Daoy (cell line): ENCODE data around the gene GPR4. TPM values are rescaled to one million over a fixed set of nuclear protein-coding genes. Genes with fewer than 3 reads are reported as not detected.
"Not testable (repeated sequence)": the region's sequence is repeated elsewhere in the genome, so short reads cannot be mapped to it uniquely, and the experiment has no call there.

Source experiments
- DNase-seq: peaks from one replicate; pipeline ENCODE4 v3.0.0-alpha.2; 2015; ENCODE audit warnings: low read depth
- total RNA-seq: library from RNA; depleted of rRNA; stranded (reverse); fragments of >200 nt; shearing (Covaris generic); gene quantifications from 2 replicates; pipeline ENCODE4 v1.2.3, GENCODE V29; 2014

Gene GPR4
- total RNA-seq, 1 experiment from 2014 or later = not detected

DNA sequence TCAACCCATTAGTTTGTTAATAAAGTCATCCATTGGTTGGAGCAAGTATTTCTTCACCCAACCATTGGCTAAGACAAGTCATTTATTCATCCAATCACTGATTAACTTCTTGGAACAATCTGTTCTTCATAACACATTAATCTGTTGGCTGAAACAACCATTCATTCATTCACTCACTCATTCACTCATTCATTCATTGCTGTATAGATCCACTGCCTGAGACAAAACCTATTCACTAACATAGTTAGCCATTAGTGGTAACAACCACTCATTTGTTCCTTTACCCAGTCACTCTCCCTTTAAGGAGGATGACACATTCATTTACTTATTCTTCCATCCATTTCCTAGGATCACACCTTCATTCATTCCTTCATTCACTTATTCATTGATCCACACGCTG is 22.0 kb upstream of the GPR4 start:
- DNase-seq = no peak

DNA sequence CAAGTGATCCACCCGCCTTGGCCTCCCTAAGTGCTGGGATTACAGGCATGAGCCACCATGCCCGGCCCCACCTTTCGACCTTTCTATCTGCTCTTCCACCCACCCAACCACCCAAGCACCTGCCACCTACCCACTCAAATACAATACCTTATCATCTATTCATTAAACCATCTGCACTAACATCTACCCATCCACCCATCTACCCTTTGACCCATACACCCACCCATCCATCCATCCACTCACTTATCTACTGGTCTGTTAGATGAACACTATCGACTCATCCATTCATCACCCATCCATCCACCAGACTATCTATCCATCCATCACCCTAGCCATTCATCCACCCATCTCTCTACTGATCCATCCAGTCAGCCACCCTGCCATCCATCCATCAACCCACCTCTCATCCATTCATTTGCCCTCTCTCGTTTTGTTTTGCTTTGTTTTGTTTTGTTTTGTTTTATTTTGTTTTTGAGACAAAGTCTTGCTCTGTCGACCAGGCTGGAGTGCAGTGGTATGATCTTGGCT is 20.0 kb upstream of the GPR4 start:
- DNase-seq = no peak

DNA sequence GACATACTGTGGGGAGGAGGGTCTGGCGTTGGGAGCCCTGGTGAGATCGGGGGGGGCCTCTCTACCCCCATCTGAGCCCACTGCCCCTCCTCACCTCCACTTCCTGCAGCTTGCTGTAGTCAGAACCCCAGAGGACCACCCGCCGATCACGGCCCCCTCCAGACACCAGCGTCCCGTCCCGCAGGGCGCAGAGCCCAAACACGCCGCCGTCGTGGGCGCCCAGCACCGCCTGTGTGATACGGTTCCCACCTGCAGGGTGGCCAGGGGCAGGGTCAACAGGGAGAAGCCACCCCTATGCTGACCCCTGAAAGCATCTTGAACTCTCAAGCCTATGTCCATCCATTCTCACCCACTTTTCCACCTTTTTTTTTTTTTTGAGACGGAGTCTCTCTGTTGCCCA is 19.4 kb upstream of the GPR4 start:
- DNase-seq = no peak

- no peak for DNase-seq
Measured at GRCh38 chr19:45616704-45617017, 14.6 kb upstream of the GPR4 start.

- DNase-seq = peak; percentile 92
Measured at GRCh38 chr19:45615795-45616703, 14.0 kb upstream of the GPR4 start.

GRCh38 chr19:45615056-45615455 is 13.0 kb upstream of the GPR4 start:
- DNase-seq = not testable (repeated sequence)

DNA sequence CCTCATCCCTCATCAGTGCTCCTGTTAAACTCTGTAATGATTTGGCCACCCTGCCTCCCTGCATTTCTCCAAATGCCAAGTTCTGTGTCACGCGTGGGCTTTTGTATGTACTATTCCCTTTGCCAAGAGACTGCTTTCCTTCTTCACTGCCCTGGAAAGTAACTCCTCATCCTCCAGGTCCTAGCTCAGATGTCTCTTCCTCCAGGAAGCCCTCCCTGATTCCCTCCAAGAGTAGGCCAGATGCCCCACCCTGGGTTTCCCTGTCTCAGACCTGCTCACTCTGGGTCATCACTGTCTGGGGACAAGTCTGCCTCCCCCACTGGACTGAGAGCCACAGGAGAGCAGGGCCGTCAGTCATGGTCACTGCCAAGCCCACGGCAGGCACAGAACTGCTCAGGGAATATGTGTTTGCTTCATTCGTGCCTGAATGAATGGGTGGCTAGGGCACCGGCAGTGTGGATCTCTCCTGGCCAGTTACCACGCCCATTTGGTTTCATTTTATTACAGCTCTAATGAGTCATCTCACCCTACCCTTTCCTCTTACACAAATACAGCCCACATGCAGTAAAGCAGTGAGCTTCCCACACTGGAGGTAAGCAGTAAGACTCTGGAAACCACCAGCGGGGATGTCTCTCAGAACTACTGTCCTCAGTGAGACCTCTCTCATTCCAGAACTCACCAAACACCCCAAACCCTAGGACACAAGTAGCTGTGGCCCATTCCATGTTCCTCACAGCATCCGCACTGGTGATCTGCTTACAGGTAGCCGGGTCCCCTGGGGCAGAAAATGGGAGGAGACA is 12.1 kb upstream of the GPR4 start:
- DNase-seq = peak; percentile 94

DNA sequence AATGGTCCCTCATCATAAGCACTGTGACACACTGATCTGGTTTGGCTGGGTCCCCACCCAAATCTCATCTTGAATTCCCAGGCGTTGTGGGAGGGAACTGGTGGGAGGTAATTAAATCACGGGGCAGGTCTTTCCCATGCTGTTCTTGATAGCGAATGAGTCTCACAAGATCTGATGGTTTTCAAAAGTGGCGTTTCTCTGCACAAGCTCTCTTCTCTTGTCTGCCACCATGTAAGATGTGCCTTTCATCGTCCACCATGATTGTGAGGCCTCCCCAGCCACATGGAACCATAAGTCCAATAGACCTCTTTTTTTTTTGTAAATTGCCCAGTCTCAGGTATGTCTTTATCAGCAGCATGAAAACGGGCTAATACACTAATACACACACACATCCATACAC is 6.9 kb upstream of the GPR4 start:
- DNase-seq = no peak

GRCh38 chr19:45607071-45608029 is 5.3 kb upstream of the GPR4 start:
- peak; percentile 77 for DNase-seq

DNA sequence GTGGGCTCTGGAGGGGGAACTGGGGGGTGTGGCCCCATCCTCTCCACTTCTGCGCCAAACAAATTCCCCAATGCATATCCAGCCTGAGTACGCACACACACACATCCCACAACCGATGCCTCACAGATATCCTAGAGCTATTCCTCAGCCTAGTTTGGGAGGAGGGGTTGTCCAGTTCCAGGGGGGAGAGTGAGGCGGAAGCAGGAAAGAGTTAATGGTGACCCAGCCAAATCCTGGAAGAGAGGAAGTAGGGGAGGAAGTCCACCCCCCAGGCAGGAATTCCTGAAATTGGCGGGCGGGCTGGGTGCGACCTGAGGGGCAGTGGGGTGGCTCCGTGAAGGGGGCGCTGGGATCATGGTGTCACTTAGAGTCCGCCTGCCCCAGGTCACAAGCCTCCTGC is 897 bp downstream of the GPR4 start:
- no peak for DNase-seq

- no peak for DNase-seq
Measured at GRCh38 chr19:45600340-45600885, 1.6 kb downstream of the GPR4 start.

GRCh38 chr19:45599286-45599685 is 2.7 kb downstream of the GPR4 start:
- no peak for DNase-seq

DNA sequence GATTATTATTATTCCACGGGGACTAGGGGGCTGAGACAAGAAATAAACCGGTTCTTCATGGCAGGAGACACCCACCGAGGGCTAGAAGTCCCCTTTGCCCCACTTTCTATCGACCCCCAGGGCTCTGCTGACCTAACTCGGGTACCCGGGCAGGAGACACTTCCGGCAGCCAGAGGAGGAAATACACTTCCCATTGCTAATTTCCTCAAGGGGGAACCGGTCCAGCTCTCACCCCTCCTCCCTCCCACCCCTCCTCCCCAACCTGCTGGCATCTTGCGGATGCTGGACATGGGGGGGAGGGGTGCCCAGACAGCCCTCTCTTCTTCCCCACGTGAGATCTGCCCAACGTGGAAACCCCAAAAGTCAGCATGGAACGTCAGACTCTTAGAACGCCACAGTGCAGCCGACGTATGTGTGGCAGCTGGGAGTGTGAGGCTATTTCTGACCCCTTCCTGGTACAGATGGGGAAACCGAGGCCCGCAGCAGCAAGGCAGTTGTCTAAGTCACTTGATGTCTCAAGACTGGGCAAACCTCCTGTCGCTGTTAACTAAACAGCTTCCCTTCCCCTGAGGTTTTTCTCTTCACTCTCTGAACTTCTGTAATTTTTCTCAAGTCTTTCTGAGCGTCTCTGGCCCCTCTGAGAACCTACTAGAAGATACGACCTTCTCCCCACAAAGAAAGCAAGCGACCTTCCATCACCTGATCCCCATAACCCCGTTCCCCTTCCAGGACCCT is 3.6 kb downstream of the GPR4 start:
- peak; percentile 43 for DNase-seq

GRCh38 chr19:45597425-45598111 is 4.4 kb downstream of the GPR4 start:
- no peak for DNase-seq

DNA sequence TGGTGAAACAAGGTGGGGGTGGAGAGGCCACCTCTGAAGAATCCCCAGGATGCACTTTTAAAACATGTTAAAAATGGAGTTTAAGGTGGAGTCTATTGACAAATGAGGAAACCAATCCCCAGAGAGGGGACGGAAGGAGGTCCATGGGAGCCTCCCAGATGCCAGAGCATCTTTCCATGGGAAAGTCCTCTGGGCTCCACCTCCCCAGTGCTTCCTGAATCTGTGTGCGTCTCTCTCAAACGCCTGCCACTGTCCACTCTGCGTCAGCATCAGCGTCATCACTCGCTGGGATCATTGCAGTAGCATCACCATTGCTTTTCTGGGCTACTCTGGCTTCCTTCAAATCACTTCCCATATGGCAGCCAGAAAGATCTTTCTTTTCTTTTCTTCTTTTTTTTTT is 6.2 kb downstream of the GPR4 start:
- DNase-seq = no peak

- no peak for DNase-seq
Measured at GRCh38 chr19:45593520-45593919, 8.5 kb downstream of the GPR4 start.

DNA sequence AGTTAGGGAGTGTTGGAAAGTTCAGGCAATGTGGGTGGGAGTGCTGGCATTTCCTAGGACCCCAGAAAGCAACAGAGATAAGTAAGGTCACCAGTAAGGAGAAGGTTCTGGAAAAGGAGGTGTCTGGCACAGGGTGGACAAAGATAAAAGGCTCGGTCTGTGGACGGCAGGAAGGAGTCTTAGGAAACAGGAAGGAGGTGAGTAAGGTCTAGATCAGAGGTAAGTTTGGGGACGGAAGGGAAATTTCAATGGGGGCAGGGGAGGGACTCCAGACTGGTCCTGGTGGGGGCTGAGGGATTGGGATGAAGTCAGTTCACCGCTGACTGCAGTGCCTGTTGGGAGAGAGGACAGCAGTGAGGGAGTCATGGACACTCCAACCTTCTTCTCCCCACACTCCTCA is 9.6 kb downstream of the GPR4 start:
- no peak for DNase-seq

GRCh38 chr19:45591638-45592005 is 10.4 kb downstream of the GPR4 start:
- no peak for DNase-seq

- DNase-seq = peak; percentile 67
Measured at GRCh38 chr19:45591004-45591637, 10.9 kb downstream of the GPR4 start.
